Gastroesophageal sphincter (tissue), 3 donors: Measurements from ENCODE around the gene FAIM2.

Experiments
- CTCF ChIP-seq, 4 experiments: fragments of 200-600 bp in 2 of 4; fragments of 450-650 bp in 2 of 4; sonication (generic) in 1 of 4; IDR thresholded peaks; one replicate each; pipeline ENCODE4 v1.5.1; 2017 to 2019; ENCODE audit warnings: antibody characterized with exemption in 4 of 4, mild to moderate bottlenecking in 2 of 4, moderate library complexity in 2 of 4
- POLR2A ChIP-seq, 2 donors: fragments of 450-650 bp; IDR thresholded peaks; one replicate each; pipeline ENCODE4 v1.6.1; 2017; ENCODE audit warnings: antibody characterized with exemption in 2 of 2, mild to moderate bottlenecking in 2 of 2, moderate library complexity in 1 of 2

DNA sequence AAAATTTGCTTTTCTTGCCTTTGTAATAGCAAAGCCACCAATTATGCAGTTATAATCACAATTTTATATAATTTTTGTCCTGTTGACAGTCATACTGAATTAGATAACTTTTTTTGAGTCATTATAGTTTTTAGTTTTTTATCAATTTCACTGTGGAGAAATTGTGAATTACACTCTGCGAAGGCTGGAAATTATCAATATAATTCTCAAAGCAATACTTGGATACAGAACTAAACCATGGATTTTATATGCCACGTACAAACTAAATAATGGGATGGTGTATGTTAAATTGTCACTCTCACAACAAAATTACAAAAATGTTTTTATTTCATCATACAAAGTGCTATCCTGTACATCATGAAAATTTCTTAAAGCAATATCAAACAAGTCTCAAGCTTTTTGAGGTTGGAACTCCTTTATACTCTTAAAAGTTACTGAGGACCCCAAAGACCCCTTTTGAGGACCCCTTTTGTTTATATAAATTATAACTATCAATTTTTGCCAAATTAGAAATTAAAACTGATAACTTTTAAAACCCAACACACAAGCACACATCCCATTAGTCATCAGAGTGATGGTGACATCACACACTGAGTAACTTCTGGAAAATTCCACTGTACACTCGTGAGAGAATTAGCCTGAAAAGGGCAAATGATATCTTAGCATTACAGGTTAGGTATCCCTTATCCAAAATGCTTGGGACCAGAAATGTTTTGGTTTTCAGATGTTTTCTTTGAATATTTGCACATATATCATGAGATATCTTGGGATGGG, 27.0 kb upstream of the FAIM2 start:
- TF ChIP-seq CTCF (IDR thresholded peaks at IDR 0.05) (peak in 2 of 4 experiments; percentile 8 to 11), POLR2A (IDR thresholded peaks at IDR 0.05) (no peak)
